ENCODE results near the gene GMCL2. TPM values are rescaled to one million over a fixed set of nuclear protein-coding genes. Genes with fewer than 3 reads are reported as not detected.

GMCL2 gene
- total RNA-seq, 3 donors from 2014 or later: not detected

- intact Hi-C loops (cut with DNase I; ENCODE audit: low total_unique reads): no loop called here
- no peaks in the 10 kb centered on the region for H3K27me3 ChIP-seq
- H3K4me3 ChIP-seq: peak overlapping the region; percentile 88 to 99 (median 94)
- DNase-seq (ENCODE audit: low spot score in 2 of 2): peak in 1 of 2 donors; percentile 51
- H3K27ac ChIP-seq: peak overlapping the region; percentile 2 to 89
- H3K4me1 ChIP-seq: peaks cover 11 to 17% of the 10 kb centered on the region in 2 donors
- H3K9me3 ChIP-seq: no peaks in the 10 kb centered on the region
- TF ChIP-seq, protein P1, sequence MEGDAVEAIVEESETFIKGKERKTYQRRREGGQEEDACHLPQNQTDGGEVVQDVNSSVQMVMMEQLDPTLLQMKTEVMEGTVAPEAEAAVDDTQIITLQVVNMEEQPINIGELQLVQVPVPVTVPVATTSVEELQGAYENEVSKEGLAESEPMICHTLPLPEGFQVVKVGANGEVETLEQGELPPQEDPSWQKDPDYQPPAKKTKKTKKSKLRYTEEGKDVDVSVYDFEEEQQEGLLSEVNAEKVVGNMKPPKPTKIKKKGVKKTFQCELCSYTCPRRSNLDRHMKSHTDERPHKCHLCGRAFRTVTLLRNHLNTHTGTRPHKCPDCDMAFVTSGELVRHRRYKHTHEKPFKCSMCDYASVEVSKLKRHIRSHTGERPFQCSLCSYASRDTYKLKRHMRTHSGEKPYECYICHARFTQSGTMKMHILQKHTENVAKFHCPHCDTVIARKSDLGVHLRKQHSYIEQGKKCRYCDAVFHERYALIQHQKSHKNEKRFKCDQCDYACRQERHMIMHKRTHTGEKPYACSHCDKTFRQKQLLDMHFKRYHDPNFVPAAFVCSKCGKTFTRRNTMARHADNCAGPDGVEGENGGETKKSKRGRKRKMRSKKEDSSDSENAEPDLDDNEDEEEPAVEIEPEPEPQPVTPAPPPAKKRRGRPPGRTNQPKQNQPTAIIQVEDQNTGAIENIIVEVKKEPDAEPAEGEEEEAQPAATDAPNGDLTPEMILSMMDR (IDR thresholded peaks at IDR 0.05): no peak
- TF ChIP-seq POLR2A (IDR thresholded peaks at IDR 0.05) (no peak), POLR2AphosphoS5 (IDR thresholded peaks at IDR 0.05) (no peak)
- no peaks in the 10 kb centered on the region for H3K36me3 ChIP-seq
Observed at GRCh38 chr5:178203670-178204181, 16.6 kb upstream of the GMCL2 start.

DNA sequence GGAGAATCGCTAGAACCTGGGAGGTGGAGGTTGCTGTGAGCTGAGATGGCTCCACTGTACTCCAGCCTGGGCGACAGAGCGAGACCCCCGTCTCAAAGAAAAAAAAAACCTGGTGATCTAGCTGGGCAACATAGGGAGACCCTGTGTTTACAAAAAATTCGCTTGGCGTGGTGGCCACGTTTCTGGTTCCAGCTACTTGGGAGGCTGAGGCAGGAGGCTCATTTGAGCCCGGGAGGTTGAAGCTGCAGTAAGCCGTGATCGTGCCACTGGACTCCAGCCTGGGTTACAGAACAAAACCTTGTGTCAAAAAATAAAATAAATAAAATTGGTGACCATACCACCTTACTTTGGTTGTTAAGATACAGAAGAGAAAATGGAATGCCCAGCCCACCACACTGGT is 15.4 kb upstream of the GMCL2 start:
- intact Hi-C loops (cut with DNase I; ENCODE audit: low total_unique reads): no loop called here
- TF ChIP-seq POLR2A (IDR thresholded peaks at IDR 0.05): no peak
- no peak for TF ChIP-seq POLR2AphosphoS5 (IDR thresholded peaks at IDR 0.05)
- TF ChIP-seq, protein P1 (IDR thresholded peaks at IDR 0.05): no peak
- Histone ChIP-seq H3K27me3 (no peaks in the 10 kb centered on the region), H3K36me3 (no peaks in the 10 kb centered on the region), H3K4me1 (peaks cover 11 to 17% of the 10 kb centered on the region in 2 donors), H3K9me3 (no peaks in the 10 kb centered on the region), H3K4me3 (no peak overlapping the region), H3K27ac (no peak overlapping the region)
- peak in 1 of 2 donors; percentile 6 for DNase-seq (ENCODE audit: low spot score in 2 of 2)

GRCh38 chr5:178201927-178202235 is 14.7 kb upstream of the GMCL2 start:
- intact Hi-C loops (cut with DNase I; ENCODE audit: low total_unique reads): no loop called here
- no peaks in the 10 kb centered on the region for H3K27me3 ChIP-seq
- H3K36me3 ChIP-seq: no peaks in the 10 kb centered on the region
- peaks cover 10 to 11% of the 10 kb centered on the region in 2 donors for H3K4me1 ChIP-seq
- H3K9me3 ChIP-seq: no peaks in the 10 kb centered on the region
- TF ChIP-seq, protein P1 (IDR thresholded peaks at IDR 0.05): no peak
- no peak for TF ChIP-seq POLR2A (IDR thresholded peaks at IDR 0.05)
- no peak for TF ChIP-seq POLR2AphosphoS5 (IDR thresholded peaks at IDR 0.05)
- no peak overlapping the region for H3K4me3 ChIP-seq
- peak; percentile 28 to 38 for DNase-seq (ENCODE audit: low spot score in 2 of 2)
- no peak overlapping the region for H3K27ac ChIP-seq

- Histone ChIP-seq H3K4me3 (no peak overlapping the region), H3K4me1 (peaks cover 5 to 9% of the 10 kb centered on the region in 2 donors), H3K27me3 (no peaks in the 10 kb centered on the region), H3K9me3 (no peaks in the 10 kb centered on the region), H3K36me3 (no peaks in the 10 kb centered on the region), H3K27ac (no peak overlapping the region)
- intact Hi-C loops (cut with DNase I; ENCODE audit: low total_unique reads): no loop called here
- peak in 1 of 2 donors; percentile 38 for DNase-seq (ENCODE audit: low spot score in 2 of 2)
- TF ChIP-seq, protein P1 (IDR thresholded peaks at IDR 0.05): no peak
- TF ChIP-seq POLR2A (IDR thresholded peaks at IDR 0.05): no peak
- TF ChIP-seq POLR2AphosphoS5 (IDR thresholded peaks at IDR 0.05): no peak
Observed at GRCh38 chr5:178201221-178201926, 14.2 kb upstream of the GMCL2 start.

- Histone ChIP-seq H3K4me3 (no peak overlapping the region), H3K27ac (peak overlapping the region in 1 of 2 donors; percentile 55), H3K9me3 (no peaks in the 10 kb centered on the region), H3K4me1 (no peaks in the 10 kb centered on the region), H3K36me3 (no peaks in the 10 kb centered on the region), H3K27me3 (no peaks in the 10 kb centered on the region)
- TF ChIP-seq POLR2AphosphoS5 (IDR thresholded peaks at IDR 0.05): no peak
- no peak for TF ChIP-seq POLR2A (IDR thresholded peaks at IDR 0.05)
- TF ChIP-seq, protein P1 (IDR thresholded peaks at IDR 0.05): no peak
- peak; percentile 19 to 32 for DNase-seq (ENCODE audit: low spot score in 2 of 2)
- intact Hi-C loops (cut with DNase I; ENCODE audit: low total_unique reads): no loop called here
Observed at GRCh38 chr5:178199581-178200434, 12.6 kb upstream of the GMCL2 start.
